ENCODE data around the gene KANK2.

DNA sequence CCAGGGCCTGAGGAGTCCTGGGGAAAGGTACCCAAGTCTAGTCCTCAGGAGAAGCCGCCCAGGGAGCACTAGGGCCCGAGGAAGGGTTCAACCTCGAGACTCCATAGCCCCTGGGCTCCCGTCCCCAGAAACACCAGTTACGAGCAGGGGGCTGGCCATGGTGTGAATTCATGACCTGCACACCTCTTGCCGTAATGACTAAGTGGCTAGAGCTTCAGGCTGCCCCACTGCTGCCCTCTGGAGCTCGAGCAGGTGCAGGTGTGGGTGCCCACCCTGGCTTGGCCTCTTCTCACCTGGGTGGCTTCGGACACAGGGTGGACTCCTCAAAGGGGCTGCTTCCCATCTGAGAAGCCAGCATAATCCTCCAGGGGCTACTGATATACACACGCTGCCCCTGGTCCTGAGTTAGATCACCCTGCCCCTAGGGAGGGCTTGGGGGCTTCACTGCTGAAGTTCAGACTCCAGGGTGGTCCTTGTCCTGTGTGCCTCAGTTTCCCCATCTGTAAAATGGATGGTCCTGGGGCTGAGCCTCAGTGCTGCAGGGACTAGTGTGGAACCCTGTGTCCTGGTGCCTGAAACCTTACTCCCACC, 55.3 kb downstream of the KANK2 start:
- TF ChIP-seq RFX5 (IDR thresholded peaks at IDR 0.05; ENCODE audit: low read depth, low read length) (no peak), MAFK (IDR thresholded peaks at IDR 0.05; ENCODE audit: low read depth, low read length) (no peak), RCOR1 (IDR thresholded peaks at IDR 0.05; ENCODE audit: insufficient replicate concordance, low read length) (no peak), BHLHE40 (IDR thresholded peaks at IDR 0.05; ENCODE audit: low read depth, low read length) (no peak), SMC3 (IDR thresholded peaks at IDR 0.05; ENCODE audit: low read depth, low read length) (no peak), CEBPB (IDR thresholded peaks at IDR 0.05; ENCODE audit: low read depth, low read length) (no peak), RAD21 (IDR thresholded peaks at IDR 0.05; ENCODE audit: low read length) (no peak)
- TF ChIP-seq, protein P1, sequence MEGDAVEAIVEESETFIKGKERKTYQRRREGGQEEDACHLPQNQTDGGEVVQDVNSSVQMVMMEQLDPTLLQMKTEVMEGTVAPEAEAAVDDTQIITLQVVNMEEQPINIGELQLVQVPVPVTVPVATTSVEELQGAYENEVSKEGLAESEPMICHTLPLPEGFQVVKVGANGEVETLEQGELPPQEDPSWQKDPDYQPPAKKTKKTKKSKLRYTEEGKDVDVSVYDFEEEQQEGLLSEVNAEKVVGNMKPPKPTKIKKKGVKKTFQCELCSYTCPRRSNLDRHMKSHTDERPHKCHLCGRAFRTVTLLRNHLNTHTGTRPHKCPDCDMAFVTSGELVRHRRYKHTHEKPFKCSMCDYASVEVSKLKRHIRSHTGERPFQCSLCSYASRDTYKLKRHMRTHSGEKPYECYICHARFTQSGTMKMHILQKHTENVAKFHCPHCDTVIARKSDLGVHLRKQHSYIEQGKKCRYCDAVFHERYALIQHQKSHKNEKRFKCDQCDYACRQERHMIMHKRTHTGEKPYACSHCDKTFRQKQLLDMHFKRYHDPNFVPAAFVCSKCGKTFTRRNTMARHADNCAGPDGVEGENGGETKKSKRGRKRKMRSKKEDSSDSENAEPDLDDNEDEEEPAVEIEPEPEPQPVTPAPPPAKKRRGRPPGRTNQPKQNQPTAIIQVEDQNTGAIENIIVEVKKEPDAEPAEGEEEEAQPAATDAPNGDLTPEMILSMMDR (conservative IDR thresholded peaks at IDR 0.05; ENCODE audit: low read depth, low read length), result no peak
- TF ChIP-seq, protein P2, sequence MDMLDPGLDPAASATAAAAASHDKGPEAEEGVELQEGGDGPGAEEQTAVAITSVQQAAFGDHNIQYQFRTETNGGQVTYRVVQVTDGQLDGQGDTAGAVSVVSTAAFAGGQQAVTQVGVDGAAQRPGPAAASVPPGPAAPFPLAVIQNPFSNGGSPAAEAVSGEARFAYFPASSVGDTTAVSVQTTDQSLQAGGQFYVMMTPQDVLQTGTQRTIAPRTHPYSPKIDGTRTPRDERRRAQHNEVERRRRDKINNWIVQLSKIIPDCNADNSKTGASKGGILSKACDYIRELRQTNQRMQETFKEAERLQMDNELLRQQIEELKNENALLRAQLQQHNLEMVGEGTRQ (IDR thresholded peaks at IDR 0.05; ENCODE audit: low read depth, low read length), result no peak

Measured in IMR-90 (cell line).